ENCODE results near the gene DHX58. TPM values are rescaled to one million over a fixed set of nuclear protein-coding genes. Genes with fewer than 3 reads are reported as not detected.

The DHX58 gene
- total RNA-seq, 1 experiment from 2014 or later: 2.1 TPM

- H3K4me1 ChIP-seq (ENCODE audit: insufficient read depth, low read length, poor library complexity, severe bottlenecking): no peaks in the 10 kb centered on the region
- intact Hi-C loops (cut with micrococcal nuclease; ENCODE audit: unreplicated experiment): no loop called here
- DNase-seq (ENCODE audit: low spot score): no peak
- TF ChIP-seq CTCF (conservative IDR thresholded peaks at IDR 0.05; ENCODE audit: low read depth, low read length) (no peak), EZH2 (IDR thresholded peaks at IDR 0.05; ENCODE audit: borderline replicate concordance, low read depth, low read length, poor library complexity, severe bottlenecking) (no peak)
- H3K27ac ChIP-seq (ENCODE audit: low read depth, low read length, poor library complexity, severe bottlenecking): no peak overlapping the region
- ChIA-PET CTCF (interaction anchor here (0.6 kb wide), 1 partner anchor 74 kb away, joined by 5 read pairs; no protein-coding TSS in a partner anchor), POLR2A (ENCODE audit: low non-redundant PET) (no interaction called here)
- H3K36me3 ChIP-seq (ENCODE audit: insufficient read depth, low read length, poor library complexity, severe bottlenecking): no peaks in the 10 kb centered on the region
- H3K4me3 ChIP-seq (ENCODE audit: low read depth, low read length, poor library complexity, severe bottlenecking): no peak overlapping the region
- no peaks in the 10 kb centered on the region for H3K27me3 ChIP-seq (replicated peaks; ENCODE audit: insufficient read depth, low read depth, low read length, poor library complexity)
- H3K9me3 ChIP-seq (ENCODE audit: low read depth, low read length, poor library complexity, severe bottlenecking): no peaks in the 10 kb centered on the region
- BruUV-seq (replicated peaks): no TSS peak
Measured at GRCh38 chr17:42098730-42099399, 13.6 kb downstream of the DHX58 start.

- Histone ChIP-seq H3K4me1 (ENCODE audit: insufficient read depth, low read length, poor library complexity, severe bottlenecking) (no peaks in the 10 kb centered on the region), H3K27me3 (replicated peaks; ENCODE audit: insufficient read depth, low read depth, low read length, poor library complexity) (no peaks in the 10 kb centered on the region), H3K27ac (ENCODE audit: low read depth, low read length, poor library complexity, severe bottlenecking) (no peak within 1 kb of the TSS), H3K36me3 (ENCODE audit: insufficient read depth, low read length, poor library complexity, severe bottlenecking) (no peaks in the 10 kb centered on the region), H3K9me3 (ENCODE audit: low read depth, low read length, poor library complexity, severe bottlenecking) (no peaks in the 10 kb centered on the region), H3K4me3 (ENCODE audit: low read depth, low read length, poor library complexity, severe bottlenecking) (peak within 1 kb of the TSS; percentile 10)
- intact Hi-C loops (cut with micrococcal nuclease; ENCODE audit: unreplicated experiment): no loop called here
- no TSS peak for BruUV-seq (replicated peaks)
- POLR2A ChIA-PET (ENCODE audit: low non-redundant PET): no interaction called here
- CTCF ChIA-PET: interaction anchor here (0.6 kb wide), 1 partner anchor 30 kb away, joined by 3 read pairs; no protein-coding TSS in a partner anchor
- TF ChIP-seq CTCF (conservative IDR thresholded peaks at IDR 0.05; ENCODE audit: low read depth, low read length): no peak
- TF ChIP-seq EZH2 (IDR thresholded peaks at IDR 0.05; ENCODE audit: borderline replicate concordance, low read depth, low read length, poor library complexity, severe bottlenecking): no peak
- DNase-seq (ENCODE audit: low spot score): no peak
Measured at GRCh38 chr17:42097691-42098631, 14.6 kb downstream of the DHX58 start, which contains the start of gene ZNF385C. Gene ZNF385C, minus strand, starts transcription at chr17:42098473. Its CDS starts 35,417 bp downstream, at chr17:42063056.

- DNase-seq (ENCODE audit: low spot score): no peak
- Histone ChIP-seq H3K27me3 (replicated peaks; ENCODE audit: insufficient read depth, low read depth, low read length, poor library complexity) (no peaks in the 10 kb centered on the region), H3K4me3 (ENCODE audit: low read depth, low read length, poor library complexity, severe bottlenecking) (no peak overlapping the region), H3K27ac (ENCODE audit: low read depth, low read length, poor library complexity, severe bottlenecking) (no peak overlapping the region), H3K36me3 (ENCODE audit: insufficient read depth, low read length, poor library complexity, severe bottlenecking) (no peaks in the 10 kb centered on the region), H3K4me1 (ENCODE audit: insufficient read depth, low read length, poor library complexity, severe bottlenecking) (no peaks in the 10 kb centered on the region), H3K9me3 (ENCODE audit: low read depth, low read length, poor library complexity, severe bottlenecking) (no peaks in the 10 kb centered on the region)
- TF ChIP-seq EZH2 (IDR thresholded peaks at IDR 0.05; ENCODE audit: borderline replicate concordance, low read depth, low read length, poor library complexity, severe bottlenecking) (no peak), CTCF (conservative IDR thresholded peaks at IDR 0.05; ENCODE audit: low read depth, low read length) (no peak)
- ChIA-PET CTCF (no interaction called here), POLR2A (ENCODE audit: low non-redundant PET) (interaction anchor here (0.7 kb wide), 1 partner anchor 14 kb away, joined by 3 read pairs; no protein-coding TSS in a partner anchor)
- no TSS peak for BruUV-seq (replicated peaks)
- intact Hi-C loops (cut with micrococcal nuclease; ENCODE audit: unreplicated experiment): no loop called here
Measured at GRCh38 chr17:42096360-42097111, 16.0 kb downstream of the DHX58 start.
